DOHH2 (cell line): Measurements from ENCODE around the gene TRAPPC5.

ENCODE experiments used
- H3F3A ChIP-seq: fragments of 200-600 bp; sonication (generic), shearing (Covaris generic); 2 replicates; pipeline ENCODE4 v1.6.0; 2016; ENCODE audit warnings: antibody characterized with exemption, mild to moderate bottlenecking; ENCODE audit not compliant: control insufficient read depth, insufficient read depth
- H3K27ac ChIP-seq: fragments of 200-600 bp; sonication (generic); 2 replicates; pipeline ENCODE4 v1.5.1; 2014; ENCODE audit warnings: low read depth, mild to moderate bottlenecking, low read length, moderate library complexity
- H3K27me3 ChIP-seq: fragments of 200-600 bp; sonication (generic); 2 replicates; pipeline ENCODE4 v1.6.1; 2014; ENCODE audit warnings: mild to moderate bottlenecking, low read length, mixed read lengths; ENCODE audit not compliant: control insufficient read depth
- H3K36me3 ChIP-seq: fragments of 200-600 bp; sonication (generic); 2 replicates; pipeline ENCODE4 v1.6.1; 2014; ENCODE audit warnings: mild to moderate bottlenecking, low read length, moderate library complexity, mixed read lengths; ENCODE audit not compliant: control insufficient read depth
- H3K4me1 ChIP-seq: fragments of 200-600 bp; sonication (generic); 2 replicates; pipeline ENCODE4 v1.6.1; 2014; ENCODE audit warnings: mild to moderate bottlenecking, low read length, mixed read lengths; ENCODE audit not compliant: control insufficient read depth
- H3K4me2 ChIP-seq: fragments of 200-600 bp; sonication (generic); 2 replicates; pipeline ENCODE4 v1.6.0; 2014; ENCODE audit warnings: mild to moderate bottlenecking, low read length, moderate library complexity
- H3K4me3 ChIP-seq: fragments of 200-600 bp; sonication (generic); 2 replicates; pipeline ENCODE4 v1.5.1; 2014; ENCODE audit warnings: mild to moderate bottlenecking, low read length, mixed read lengths
- H3K79me2 ChIP-seq: fragments of 200-600 bp; sonication (generic); 2 replicates; pipeline ENCODE4 v1.6.1; 2014; ENCODE audit warnings: mild to moderate bottlenecking, low read length, mixed read lengths; ENCODE audit not compliant: control insufficient read depth
- H3K9me2 ChIP-seq: fragments of 200-600 bp; sonication (generic); replicated peaks from 2 replicates; pipeline ENCODE4 v1.6.1; 2014; ENCODE audit warnings: mild to moderate bottlenecking, low read length, mixed read lengths; ENCODE audit not compliant: control insufficient read depth
- H3K9me3 ChIP-seq: fragments of 200-600 bp; sonication (generic); 2 replicates; pipeline ENCODE4 v1.6.1; 2014; ENCODE audit warnings: antibody characterized with exemption, low read length, mixed read lengths; ENCODE audit not compliant: control insufficient read depth, insufficient read depth
- H4K20me1 ChIP-seq: fragments of 200-600 bp; sonication (generic); 2 replicates; pipeline ENCODE4 v1.6.0; 2014; ENCODE audit warnings: low read depth, mild to moderate bottlenecking, antibody characterized with exemption, low read length, moderate library complexity; ENCODE audit not compliant: control insufficient read depth, insufficient read depth
- EZH2phosphoT487 ChIP-seq: fragments of 200-600 bp; sonication (generic); IDR thresholded peaks from 2 replicates; pipeline ENCODE4 v1.6.1; 2017; ENCODE audit warnings: borderline replicate concordance, mild to moderate bottlenecking, antibody characterized with exemption, low read length, moderate library complexity, mixed read lengths
- TF ChIP-seq, protein P1 (sequence below): fragments of 200-600 bp; sonication (generic); IDR thresholded peaks from one replicate; pipeline ENCODE4 v1.5.1; 2014; ENCODE audit warnings: antibody characterized with exemption, mild to moderate bottlenecking, low read depth, low read length; ENCODE audit not compliant: poor library complexity, severe bottlenecking

The TRAPPC5 gene

DNA sequence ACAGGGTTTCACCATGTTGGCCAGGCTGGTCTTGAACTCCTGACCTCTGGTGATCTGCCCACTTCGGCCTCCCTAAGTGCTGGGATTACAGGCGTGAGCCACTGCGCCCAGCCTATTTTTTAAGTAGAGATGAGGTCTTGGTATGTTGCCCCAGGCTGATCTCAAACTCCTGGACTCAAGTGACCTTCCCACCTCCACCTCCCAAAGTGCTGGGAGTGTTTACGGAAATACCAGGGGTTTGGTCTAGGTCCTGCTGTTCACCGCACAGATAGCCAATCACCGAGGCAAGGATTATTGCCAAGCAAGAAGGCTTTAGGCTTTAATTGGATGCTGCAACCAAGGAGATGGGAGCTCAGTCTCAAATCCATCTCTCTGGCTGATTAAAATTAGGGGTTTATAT, 39.7 kb downstream of the TRAPPC5 start:
- TF ChIP-seq, protein P1, sequence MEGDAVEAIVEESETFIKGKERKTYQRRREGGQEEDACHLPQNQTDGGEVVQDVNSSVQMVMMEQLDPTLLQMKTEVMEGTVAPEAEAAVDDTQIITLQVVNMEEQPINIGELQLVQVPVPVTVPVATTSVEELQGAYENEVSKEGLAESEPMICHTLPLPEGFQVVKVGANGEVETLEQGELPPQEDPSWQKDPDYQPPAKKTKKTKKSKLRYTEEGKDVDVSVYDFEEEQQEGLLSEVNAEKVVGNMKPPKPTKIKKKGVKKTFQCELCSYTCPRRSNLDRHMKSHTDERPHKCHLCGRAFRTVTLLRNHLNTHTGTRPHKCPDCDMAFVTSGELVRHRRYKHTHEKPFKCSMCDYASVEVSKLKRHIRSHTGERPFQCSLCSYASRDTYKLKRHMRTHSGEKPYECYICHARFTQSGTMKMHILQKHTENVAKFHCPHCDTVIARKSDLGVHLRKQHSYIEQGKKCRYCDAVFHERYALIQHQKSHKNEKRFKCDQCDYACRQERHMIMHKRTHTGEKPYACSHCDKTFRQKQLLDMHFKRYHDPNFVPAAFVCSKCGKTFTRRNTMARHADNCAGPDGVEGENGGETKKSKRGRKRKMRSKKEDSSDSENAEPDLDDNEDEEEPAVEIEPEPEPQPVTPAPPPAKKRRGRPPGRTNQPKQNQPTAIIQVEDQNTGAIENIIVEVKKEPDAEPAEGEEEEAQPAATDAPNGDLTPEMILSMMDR = no peak
- Histone ChIP-seq H3K36me3 (no peaks in the 10 kb centered on the region), H3K9me2 (no peaks in the 10 kb centered on the region), H3K27me3 (peaks cover 16% of the 10 kb centered on the region), H3K4me1 (peaks cover 6% of the 10 kb centered on the region), H4K20me1 (no peaks in the 10 kb centered on the region), H3K27ac (no peak overlapping the region), H3K9me3 (no peaks in the 10 kb centered on the region), H3K4me3 (no peak overlapping the region), H3K79me2 (no peaks in the 10 kb centered on the region), H3K4me2 (no peak overlapping the region), H3F3A (no peaks in the 10 kb centered on the region)

DNA sequence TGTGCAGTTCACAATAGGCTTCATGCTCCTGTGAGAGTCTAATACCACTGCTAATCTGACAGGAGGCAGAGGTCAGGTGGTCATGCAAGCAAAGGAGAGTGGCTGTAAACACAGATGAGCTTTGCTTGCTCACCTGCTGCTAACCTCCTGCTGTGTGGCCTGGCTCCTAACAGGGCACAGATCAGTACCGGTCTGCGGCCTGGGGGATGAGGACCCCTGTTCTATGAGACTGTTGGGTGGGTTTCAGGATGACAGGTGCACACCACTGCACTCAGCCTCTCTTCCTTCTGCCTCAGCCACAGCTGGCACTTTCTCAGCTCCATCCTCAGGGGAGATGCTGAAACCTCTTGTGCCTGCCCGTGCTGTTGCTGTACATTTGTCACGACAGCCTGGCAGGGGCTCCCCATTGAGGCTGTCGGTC, 41.6 kb downstream of the TRAPPC5 start:
- Histone ChIP-seq H3F3A (no peaks in the 10 kb centered on the region), H3K36me3 (no peaks in the 10 kb centered on the region), H3K79me2 (no peaks in the 10 kb centered on the region), H3K9me2 (no peaks in the 10 kb centered on the region), H3K27me3 (peaks cover 8% of the 10 kb centered on the region), H3K4me2 (no peak overlapping the region), H3K4me1 (peaks cover 6% of the 10 kb centered on the region), H3K9me3 (no peaks in the 10 kb centered on the region), H3K27ac (no peak overlapping the region), H3K4me3 (no peak overlapping the region), H4K20me1 (no peaks in the 10 kb centered on the region)
- TF ChIP-seq, protein P1 = no peak
- TF ChIP-seq EZH2phosphoT487 = no peak

DNA sequence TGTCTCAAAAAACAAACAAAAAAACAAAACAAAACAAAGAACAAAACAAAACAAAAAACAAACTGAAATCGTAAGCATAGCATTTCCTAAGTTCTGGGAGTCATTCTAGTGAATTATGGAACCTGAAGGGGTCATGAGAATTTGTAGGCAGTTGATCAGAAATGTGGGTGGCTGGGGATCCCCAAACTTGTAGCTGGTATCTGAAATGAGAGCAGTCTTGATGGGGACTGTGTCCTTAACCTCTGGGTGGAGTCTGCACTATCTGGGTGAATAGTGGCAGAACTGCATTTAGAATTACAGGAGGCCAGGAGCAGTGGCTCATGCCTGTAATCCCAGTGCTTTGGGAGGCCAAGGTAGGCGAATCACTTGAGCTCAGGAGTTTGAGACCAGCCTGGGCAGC, 45.2 kb downstream of the TRAPPC5 start:
- Histone ChIP-seq H4K20me1 (no peaks in the 10 kb centered on the region), H3K36me3 (no peaks in the 10 kb centered on the region), H3F3A (no peaks in the 10 kb centered on the region), H3K9me3 (no peaks in the 10 kb centered on the region), H3K27ac (no peak overlapping the region), H3K4me3 (no peak overlapping the region), H3K4me2 (no peak overlapping the region), H3K79me2 (no peaks in the 10 kb centered on the region), H3K27me3 (peaks cover 18% of the 10 kb centered on the region), H3K9me2 (no peaks in the 10 kb centered on the region), H3K4me1 (no peaks in the 10 kb centered on the region)
- TF ChIP-seq, protein P1 = no peak
- no peak for TF ChIP-seq EZH2phosphoT487

DNA sequence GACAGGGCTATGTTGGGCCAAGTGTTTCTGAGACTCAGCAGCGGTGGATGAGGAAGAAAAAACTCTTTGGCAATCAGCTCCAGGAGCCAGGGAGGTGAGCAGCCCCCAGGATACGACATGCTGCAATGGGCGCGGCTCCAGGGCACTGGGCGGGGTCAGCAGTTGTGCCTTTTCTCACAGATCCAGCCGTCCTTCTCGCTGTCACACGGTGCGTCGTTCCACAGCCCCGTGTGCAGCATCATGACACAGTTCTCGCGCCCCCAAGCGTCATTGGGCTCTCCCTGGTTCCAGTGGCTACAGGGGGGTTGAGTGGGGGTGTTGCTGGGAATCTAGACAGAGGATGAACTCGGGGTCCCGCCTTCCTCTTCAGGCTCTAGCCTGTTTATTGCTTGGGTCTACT, 48.6 kb downstream of the TRAPPC5 start:
- no peak overlapping the region for H3K4me3 ChIP-seq
- H3K4me2 ChIP-seq = no peak overlapping the region
- no peaks in the 10 kb centered on the region for H3K36me3 ChIP-seq
- no peaks in the 10 kb centered on the region for H3K9me2 ChIP-seq
- H3K4me1 ChIP-seq = no peaks in the 10 kb centered on the region
- H4K20me1 ChIP-seq = no peaks in the 10 kb centered on the region
- TF ChIP-seq, protein P1 = no peak
- no peak for TF ChIP-seq EZH2phosphoT487
- H3K79me2 ChIP-seq = no peaks in the 10 kb centered on the region
- no peaks in the 10 kb centered on the region for H3K9me3 ChIP-seq
- H3F3A ChIP-seq = no peaks in the 10 kb centered on the region
- peaks cover 15% of the 10 kb centered on the region for H3K27me3 ChIP-seq
- no peak overlapping the region for H3K27ac ChIP-seq
